Liver (tissue), 9 donors: ENCODE measurements around the gene KCNE3. TPM values are rescaled to one million over a fixed set of nuclear protein-coding genes. Genes with fewer than 3 reads are reported as not detected.

Experiments
- DNase-seq: peaks from one replicate; pipeline ENCODE4 v3.0.0-alpha.2; 2017; ENCODE audit warnings: low spot score
- H3K27ac ChIP-seq, 2 donors: one replicate each; pipeline ENCODE4 v1.7.0; 2013; ENCODE audit warnings: inconsistent platforms in 2 of 2, low read length in 2 of 2, control low read depth in 1 of 2, low read depth in 1 of 2, mild to moderate bottlenecking in 1 of 2
- H3K27me3 ChIP-seq, 4 donors: one replicate each; pipeline versions ENCODE4 v1.6.1 to v1.7.0; 2013; ENCODE audit warnings: low read length in 3 of 4, inconsistent platforms in 1 of 4, mild to moderate bottlenecking in 1 of 4, moderate library complexity in 1 of 4; ENCODE audit not compliant: control insufficient read depth in 4 of 4, insufficient read depth in 4 of 4
- H3K36me3 ChIP-seq, 4 donors: one replicate each; pipeline versions ENCODE4 v1.6.1 to v1.7.0; 2013; ENCODE audit warnings: low read length in 3 of 4, mild to moderate bottlenecking in 3 of 4, low read depth in 1 of 4, moderate library complexity in 1 of 4; ENCODE audit not compliant: control insufficient read depth in 4 of 4, insufficient read depth in 3 of 4
- H3K4me1 ChIP-seq, 4 donors: one replicate each; pipeline versions ENCODE4 v1.6.1 to v1.7.0; 2013; ENCODE audit warnings: low read length in 3 of 4, mild to moderate bottlenecking in 3 of 4, moderate library complexity in 1 of 4; ENCODE audit not compliant: control insufficient read depth in 4 of 4, insufficient read depth in 4 of 4
- H3K4me3 ChIP-seq, 3 donors: one replicate each; pipeline versions ENCODE4 v1.6.1 to v1.7.0; 2013; ENCODE audit warnings: low read length in 3 of 3, control low read depth in 1 of 3, low read depth in 1 of 3, mild to moderate bottlenecking in 1 of 3
- H3K9ac ChIP-seq, 2 donors: one replicate each; pipeline ENCODE4 v1.7.0; 2013; ENCODE audit warnings: low read length in 2 of 2, mild to moderate bottlenecking in 2 of 2, moderate library complexity in 2 of 2, control low read depth in 1 of 2, low read depth in 1 of 2
- H3K9me3 ChIP-seq, 4 donors: one replicate each; pipeline versions ENCODE4 v1.6.1 to v1.7.0; 2013; ENCODE audit warnings: low read length in 3 of 4; ENCODE audit not compliant: control insufficient read depth in 4 of 4
- EGR1 ChIP-seq, 2 donors: IDR thresholded peaks; 2 replicates each; pipeline ENCODE4 v1.6.1; 2016 to 2018; ENCODE audit warnings: antibody characterized with exemption in 2 of 2, low read depth in 2 of 2
- FOXA1 ChIP-seq: IDR thresholded peaks from 2 replicates; pipeline ENCODE4 v1.6.1; 2016; ENCODE audit warnings: antibody characterized with exemption
- FOXA2 ChIP-seq: IDR thresholded peaks from 2 replicates; pipeline ENCODE4 v1.6.1; 2016; ENCODE audit warnings: antibody characterized with exemption
- GABPA ChIP-seq, 2 donors: IDR thresholded peaks in 1 of 2; conservative IDR thresholded peaks in 1 of 2; 2 replicates each; pipeline ENCODE4 v1.6.1; 2016; ENCODE audit warnings: antibody characterized with exemption in 2 of 2, mild to moderate bottlenecking in 1 of 2, moderate library complexity in 1 of 2
- HNF4A ChIP-seq, 2 donors: conservative IDR thresholded peaks; 2 replicates each; pipeline ENCODE4 v1.6.1; 2016; ENCODE audit warnings: antibody characterized with exemption in 2 of 2, mild to moderate bottlenecking in 2 of 2
- HNF4G ChIP-seq: IDR thresholded peaks from 2 replicates; pipeline ENCODE4 v1.6.1; 2016; ENCODE audit warnings: antibody characterized with exemption
- JUND ChIP-seq, 2 donors: IDR thresholded peaks; 2 replicates each; pipeline ENCODE4 v1.6.1; 2016; ENCODE audit warnings: antibody characterized with exemption in 2 of 2
- NR2F2 ChIP-seq: IDR thresholded peaks from 2 replicates; pipeline ENCODE4 v1.6.1; 2016; ENCODE audit warnings: antibody characterized with exemption
- RAD21 ChIP-seq, 2 donors: IDR thresholded peaks; 2 replicates each; pipeline ENCODE4 v1.6.1; 2016; ENCODE audit warnings: antibody characterized with exemption in 2 of 2, mild to moderate bottlenecking in 2 of 2
- RXRA ChIP-seq, 2 donors: IDR thresholded peaks; 2 replicates each; pipeline ENCODE4 v1.6.1; 2017 to 2018; ENCODE audit warnings: antibody characterized with exemption in 2 of 2, mild to moderate bottlenecking in 1 of 2
- SP1 ChIP-seq: IDR thresholded peaks from 2 replicates; pipeline ENCODE4 v1.6.1; 2018; ENCODE audit warnings: antibody characterized with exemption, mild to moderate bottlenecking
- TAF1 ChIP-seq: conservative IDR thresholded peaks from 2 replicates; pipeline ENCODE4 v1.6.1; 2016; ENCODE audit warnings: antibody characterized with exemption, mild to moderate bottlenecking
- YY1 ChIP-seq: IDR thresholded peaks from 2 replicates; pipeline ENCODE4 v1.6.1; 2016; ENCODE audit warnings: antibody characterized with exemption, mild to moderate bottlenecking
- WGBS: extraction: QIAGEN DNeasy Blood & Tissue Kit; methylation state at CpG from one replicate; pipeline ENCODE4 v1.1.7; 2013; 5-methylcytosine and 5-hydroxymethylcytosine counted together
- polyA plus RNA-seq, 2 donors: library from polyadenylated mRNA; stranded (reverse) in 1 of 2; unstranded in 1 of 2; fragments of 200-250 nt in 1 of 2; fragments of >200 nt in 1 of 2; fragmentation: Nextera tagmentation in 1 of 2; extraction: Ambion mirVana in 1 of 2; gene quantifications; one replicate each; pipeline versions ENCODE4 v1.2.1 to v1.2.3, GENCODE V29; 2013 to 2015
- total RNA-seq, 2 donors: library from RNA; depleted of rRNA; stranded (reverse); fragments of >200 nt; gene quantifications; one replicate each; pipeline ENCODE4 v1.2.3, GENCODE V29; 2014
- TF ChIP-seq, protein P1 (sequence below): IDR thresholded peaks from 2 replicates; pipeline ENCODE4 v1.6.1; 2016; ENCODE audit warnings: antibody characterized with exemption
- TF ChIP-seq, protein P2 (sequence below): IDR thresholded peaks from 2 replicates; pipeline ENCODE4 v1.6.1; 2016; ENCODE audit warnings: antibody characterized with exemption, mild to moderate bottlenecking
- TF ChIP-seq, protein P3 (sequence below): IDR thresholded peaks from 2 replicates; pipeline ENCODE4 v1.6.1; 2016; ENCODE audit warnings: antibody characterized with exemption
- TF ChIP-seq, protein P4 (sequence below): IDR thresholded peaks from 2 replicates; pipeline ENCODE4 v1.6.1; 2016; ENCODE audit warnings: antibody characterized with exemption
- donor health status: healthy.
- donor health status: healthy.
- donor health status: healthy.
- donor health status: healthy.
- donor health status: healthy.

Gene KCNE3
- total and polyA plus RNA-seq, 4 donors = 1.4 to 22.9 (median 3.8) TPM

DNA sequence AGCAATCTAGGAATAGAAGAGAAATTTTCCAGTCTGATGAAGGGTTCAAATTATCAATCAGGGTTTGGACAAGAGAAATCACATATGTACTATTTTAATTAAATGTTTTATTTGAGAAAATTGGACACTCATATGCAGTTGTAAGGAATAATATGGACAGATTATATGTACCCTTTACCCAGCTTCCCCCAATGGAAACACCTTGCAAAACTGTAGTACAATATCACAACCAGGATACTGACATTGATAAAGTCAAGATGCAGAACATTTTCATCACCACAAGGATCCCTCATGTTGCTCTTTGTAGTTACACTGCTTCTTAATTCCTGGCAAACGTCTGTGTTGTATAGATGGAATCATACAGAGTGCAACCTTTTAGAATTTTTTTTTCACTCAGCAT is 27.6 kb upstream of the KCNE3 start:
- no peak overlapping the region for H3K27ac ChIP-seq

DNA sequence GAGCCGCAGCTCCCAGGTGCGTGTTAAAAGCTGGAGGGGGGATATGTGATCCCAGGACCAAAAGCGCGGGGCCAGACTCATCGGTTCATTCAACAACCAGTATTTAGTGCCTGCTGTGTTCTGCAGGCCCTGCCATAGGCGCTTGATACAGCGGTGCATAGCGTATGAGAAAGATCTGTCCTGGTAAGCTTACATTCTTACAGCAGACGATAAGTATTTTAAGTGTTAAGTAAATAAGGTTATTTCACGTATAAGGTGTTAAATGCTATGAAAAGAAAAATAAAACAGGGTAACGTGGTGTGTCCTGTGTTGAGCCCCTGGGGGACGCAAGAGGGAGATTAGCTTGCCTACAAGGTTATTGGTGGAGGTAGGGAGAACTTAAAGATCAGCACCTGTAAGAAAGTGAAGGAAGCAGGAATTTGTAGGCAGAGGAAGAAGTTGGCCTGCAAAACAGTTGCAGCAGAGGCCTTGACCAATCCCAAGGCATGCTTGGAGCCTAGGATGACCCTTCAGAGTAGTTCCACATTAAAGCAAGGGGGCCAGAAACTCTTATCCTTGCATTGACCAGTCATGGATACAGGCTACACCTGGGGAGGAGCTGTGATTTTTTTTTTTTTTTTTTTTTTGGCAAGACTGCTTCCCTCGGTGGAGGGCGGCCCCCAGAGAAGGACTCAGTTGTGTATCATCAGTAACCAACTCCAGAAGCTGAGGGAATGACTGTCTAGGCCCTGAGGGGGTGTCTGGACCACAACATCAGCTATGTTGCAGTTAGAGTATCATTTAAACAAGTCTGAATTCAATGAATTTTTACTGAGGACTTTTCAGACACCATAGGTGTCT is 26.7 kb upstream of the KCNE3 start:
- no peak for DNase-seq
- Histone ChIP-seq H3K4me3 (peak overlapping the region; percentile 81 to 88 (median 83)), H3K9me3 (no peaks in the 10 kb centered on the region), H3K36me3 (peaks cover 0 to 3% (median 0%) of the 10 kb centered on the region in 4 donors), H3K9ac (peak overlapping the region; percentile 68 to 72), H3K27me3 (no peaks in the 10 kb centered on the region), H3K27ac (peak overlapping the region; percentile 96 to 99), H3K4me1 (peaks cover 4 to 13% (median 11%) of the 10 kb centered on the region in 4 donors)
- TF ChIP-seq FOXA1 (peak; percentile 32), HNF4A (conservative IDR thresholded peaks at IDR 0.05) (no peak), FOXA2 (no peak), SP1 (no peak)
- 12% methylated on average over 14 of the region's 14 CpGs for WGBS

More for the DNA sequence above, 27.6 kb upstream of the KCNE3 start:
- TF ChIP-seq FOXA1 = no peak
- TF ChIP-seq, protein P1, sequence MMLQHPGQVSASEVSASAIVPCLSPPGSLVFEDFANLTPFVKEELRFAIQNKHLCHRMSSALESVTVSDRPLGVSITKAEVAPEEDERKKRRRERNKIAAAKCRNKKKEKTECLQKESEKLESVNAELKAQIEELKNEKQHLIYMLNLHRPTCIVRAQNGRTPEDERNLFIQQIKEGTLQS = no peak
- no peak for DNase-seq
- H3K4me1 ChIP-seq = peaks cover 4 to 13% (median 11%) of the 10 kb centered on the region in 4 donors
- no peaks in the 10 kb centered on the region for H3K9me3 ChIP-seq
- H3K27me3 ChIP-seq = no peaks in the 10 kb centered on the region
- no peak overlapping the region for H3K4me3 ChIP-seq
- WGBS = 92% methylated on average over 1 of the region's 1 CpG
- no peak overlapping the region for H3K9ac ChIP-seq
- H3K36me3 ChIP-seq = peaks cover 0 to 3% (median 0%) of the 10 kb centered on the region in 4 donors

DNA sequence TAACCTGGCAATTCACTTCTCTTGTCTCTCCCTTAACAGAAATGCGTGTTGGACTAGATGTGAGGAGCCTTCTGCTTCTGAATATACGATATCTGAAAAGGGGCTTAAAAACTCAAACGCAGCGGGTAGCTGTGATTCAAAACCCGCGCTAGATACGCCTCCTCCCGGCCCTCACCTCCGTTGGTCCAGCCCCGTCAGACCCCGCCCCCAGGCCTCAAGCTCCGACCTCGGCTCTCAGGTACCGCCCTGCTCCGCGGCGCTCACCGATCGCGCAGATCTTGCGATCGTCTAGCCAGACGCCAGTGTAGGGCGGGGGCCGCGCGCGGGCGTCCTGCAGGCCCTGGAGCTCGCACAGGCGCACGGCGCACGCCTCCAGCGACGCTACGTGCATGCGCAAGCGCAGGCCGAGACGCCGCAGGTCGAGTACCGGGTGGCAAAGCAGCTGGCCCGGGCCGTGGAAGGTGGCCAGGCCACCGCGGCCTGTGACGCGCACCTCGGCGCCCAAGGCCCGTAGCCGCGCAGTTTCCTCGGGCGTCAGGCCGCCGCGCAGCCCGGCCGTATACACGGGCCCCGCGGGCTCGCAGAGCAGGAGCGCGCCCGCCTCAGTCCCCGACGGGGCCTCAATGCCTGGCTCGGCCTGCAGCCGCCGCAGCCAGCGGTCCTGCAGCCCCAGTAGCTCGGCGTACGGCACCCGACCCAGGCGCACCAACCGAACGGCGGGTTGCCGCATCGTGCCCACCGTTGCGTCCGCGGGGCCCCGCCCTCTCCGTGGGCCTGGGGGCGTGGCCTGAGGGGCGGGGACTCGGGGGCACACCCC is 25.8 kb upstream of the KCNE3 start, which contains the start of gene LIPT2:
Gene LIPT2, minus strand, starts transcription at position 751 of the 817 bp plus-strand sequence. Its CDS starts 21 bp downstream, at position 730.
- H3K27ac ChIP-seq = peak within 1 kb of the TSS; percentile 96 to 99
- peak; percentile 96 for DNase-seq
- peak within 1 kb of the TSS; percentile 68 to 72 for H3K9ac ChIP-seq
- peak within 1 kb of the TSS; percentile 81 to 88 (median 83) for H3K4me3 ChIP-seq
- no peaks in the 10 kb centered on the region for H3K9me3 ChIP-seq
- H3K27me3 ChIP-seq = no peaks in the 10 kb centered on the region
- peaks cover 4 to 13% (median 11%) of the 10 kb centered on the region in 4 donors for H3K4me1 ChIP-seq
- peaks cover 0 to 3% (median 0%) of the 10 kb centered on the region in 4 donors for H3K36me3 ChIP-seq
- WGBS = under 1% methylated on average over 94 of the region's 94 CpGs
- TF ChIP-seq FOXA2 = no peak
- TF ChIP-seq HNF4A (conservative IDR thresholded peaks at IDR 0.05) = no peak
- TF ChIP-seq NR2F2 = no peak
- TF ChIP-seq SP1 = peak; percentile 61
- peak; percentile 38 for TF ChIP-seq YY1
- TF ChIP-seq, protein P2, sequence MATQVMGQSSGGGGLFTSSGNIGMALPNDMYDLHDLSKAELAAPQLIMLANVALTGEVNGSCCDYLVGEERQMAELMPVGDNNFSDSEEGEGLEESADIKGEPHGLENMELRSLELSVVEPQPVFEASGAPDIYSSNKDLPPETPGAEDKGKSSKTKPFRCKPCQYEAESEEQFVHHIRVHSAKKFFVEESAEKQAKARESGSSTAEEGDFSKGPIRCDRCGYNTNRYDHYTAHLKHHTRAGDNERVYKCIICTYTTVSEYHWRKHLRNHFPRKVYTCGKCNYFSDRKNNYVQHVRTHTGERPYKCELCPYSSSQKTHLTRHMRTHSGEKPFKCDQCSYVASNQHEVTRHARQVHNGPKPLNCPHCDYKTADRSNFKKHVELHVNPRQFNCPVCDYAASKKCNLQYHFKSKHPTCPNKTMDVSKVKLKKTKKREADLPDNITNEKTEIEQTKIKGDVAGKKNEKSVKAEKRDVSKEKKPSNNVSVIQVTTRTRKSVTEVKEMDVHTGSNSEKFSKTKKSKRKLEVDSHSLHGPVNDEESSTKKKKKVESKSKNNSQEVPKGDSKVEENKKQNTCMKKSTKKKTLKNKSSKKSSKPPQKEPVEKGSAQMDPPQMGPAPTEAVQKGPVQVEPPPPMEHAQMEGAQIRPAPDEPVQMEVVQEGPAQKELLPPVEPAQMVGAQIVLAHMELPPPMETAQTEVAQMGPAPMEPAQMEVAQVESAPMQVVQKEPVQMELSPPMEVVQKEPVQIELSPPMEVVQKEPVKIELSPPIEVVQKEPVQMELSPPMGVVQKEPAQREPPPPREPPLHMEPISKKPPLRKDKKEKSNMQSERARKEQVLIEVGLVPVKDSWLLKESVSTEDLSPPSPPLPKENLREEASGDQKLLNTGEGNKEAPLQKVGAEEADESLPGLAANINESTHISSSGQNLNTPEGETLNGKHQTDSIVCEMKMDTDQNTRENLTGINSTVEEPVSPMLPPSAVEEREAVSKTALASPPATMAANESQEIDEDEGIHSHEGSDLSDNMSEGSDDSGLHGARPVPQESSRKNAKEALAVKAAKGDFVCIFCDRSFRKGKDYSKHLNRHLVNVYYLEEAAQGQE = no peak
- peak; percentile 21 for TF ChIP-seq FOXA1
- TF ChIP-seq, protein P3, sequence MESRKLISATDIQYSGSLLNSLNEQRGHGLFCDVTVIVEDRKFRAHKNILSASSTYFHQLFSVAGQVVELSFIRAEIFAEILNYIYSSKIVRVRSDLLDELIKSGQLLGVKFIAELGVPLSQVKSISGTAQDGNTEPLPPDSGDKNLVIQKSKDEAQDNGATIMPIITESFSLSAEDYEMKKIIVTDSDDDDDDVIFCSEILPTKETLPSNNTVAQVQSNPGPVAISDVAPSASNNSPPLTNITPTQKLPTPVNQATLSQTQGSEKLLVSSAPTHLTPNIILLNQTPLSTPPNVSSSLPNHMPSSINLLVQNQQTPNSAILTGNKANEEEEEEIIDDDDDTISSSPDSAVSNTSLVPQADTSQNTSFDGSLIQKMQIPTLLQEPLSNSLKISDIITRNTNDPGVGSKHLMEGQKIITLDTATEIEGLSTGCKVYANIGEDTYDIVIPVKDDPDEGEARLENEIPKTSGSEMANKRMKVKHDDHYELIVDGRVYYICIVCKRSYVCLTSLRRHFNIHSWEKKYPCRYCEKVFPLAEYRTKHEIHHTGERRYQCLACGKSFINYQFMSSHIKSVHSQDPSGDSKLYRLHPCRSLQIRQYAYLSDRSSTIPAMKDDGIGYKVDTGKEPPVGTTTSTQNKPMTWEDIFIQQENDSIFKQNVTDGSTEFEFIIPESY = no peak
- TF ChIP-seq JUND (IDR thresholded peaks at IDR 0.05) = no peak
- TF ChIP-seq, protein P4, sequence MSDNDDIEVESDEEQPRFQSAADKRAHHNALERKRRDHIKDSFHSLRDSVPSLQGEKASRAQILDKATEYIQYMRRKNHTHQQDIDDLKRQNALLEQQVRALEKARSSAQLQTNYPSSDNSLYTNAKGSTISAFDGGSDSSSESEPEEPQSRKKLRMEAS = no peak
- TF ChIP-seq HNF4G = no peak
- no peak for TF ChIP-seq TAF1
- peak; percentile 22 to 50 for TF ChIP-seq RAD21 (IDR thresholded peaks at IDR 0.05)
- TF ChIP-seq, protein P1 = no peak
- TF ChIP-seq GABPA (IDR thresholded peaks at IDR 0.05 in 1 of 2, conservative IDR thresholded peaks at IDR 0.05 in 1 of 2) = no peak
- TF ChIP-seq EGR1 (IDR thresholded peaks at IDR 0.05; ENCODE audit: low read depth in 2 of 2) = peak in 1 of 2 donors; percentile 54
- peak in 1 of 2 donors; percentile 18 for TF ChIP-seq RXRA (IDR thresholded peaks at IDR 0.05)
